Caco-2 (cell line): ENCODE results near the gene ACADL. TPM values are rescaled to one million over a fixed set of nuclear protein-coding genes. Genes with fewer than 3 reads are reported as not detected.

Experiments used
- BruUV-seq: library from RNA; stranded (reverse); fragments of 400-500 nt; replicated peaks from 2 replicates; lab custom pipeline; 2021; lab: Mats Ljungman, UMichigan
- CTCF ChIA-PET: fragments of 300-600 bp; sonication (Branson Sonifier 250); formaldehyde crosslinking; loops from one replicate; lab custom pipeline; 2022; ENCODE audit warnings: antibody characterized with exemption; lab: Charles Lee
- POLR2A ChIA-PET: fragments of 300-600 bp; sonication (Branson Sonifier 250); formaldehyde crosslinking; loops from one replicate; lab custom pipeline; 2022; ENCODE audit warnings: antibody characterized with exemption; lab: Charles Lee
- DNase-seq, 2 experiments: peaks; one replicate each; pipeline versions ENCODE4 v3.0.0 to v3.0.0-alpha.2; 2020 to 2022
- H3K27me3 ChIP-seq: replicated peaks from 2 replicates; pipeline ENCODE4 v1.6.0; 2011; ENCODE audit warnings: low read length; ENCODE audit not compliant: control insufficient read depth, insufficient read depth
- H3K36me3 ChIP-seq: 2 replicates; pipeline ENCODE4 v1.5.1; 2011; ENCODE audit warnings: low read length; ENCODE audit not compliant: control insufficient read depth, insufficient read depth
- H3K4me1 ChIP-seq: fragments of 250-450 bp; sonication (Bioruptor Pico); 2 replicates; pipeline ENCODE4 v1.5.1; 2020; ENCODE audit warnings: mild to moderate bottlenecking
- H3K4me3 ChIP-seq: 2 replicates; pipeline ENCODE4 v1.5.1; 2011; ENCODE audit warnings: low read depth, mild to moderate bottlenecking, control low read depth, low read length
- H3K9me3 ChIP-seq: fragments of 250-450 bp; sonication (Bioruptor Pico); 2 replicates; pipeline ENCODE4 v1.5.1; 2020; ENCODE audit warnings: mild to moderate bottlenecking, moderate library complexity
- H3K27ac Mint-ChIP-seq: one replicate; pipeline ENCODE4 v1.8.0; 2022; ENCODE audit warnings: mixed read lengths; ENCODE audit not compliant: unreplicated experiment
- H3K27me3 Mint-ChIP-seq: one replicate; pipeline ENCODE4 v1.8.0; 2022; ENCODE audit warnings: mixed read lengths; ENCODE audit not compliant: insufficient read depth, unreplicated experiment
- H3K36me3 Mint-ChIP-seq: one replicate; pipeline ENCODE4 v1.8.0; 2022; ENCODE audit warnings: mild to moderate bottlenecking, mixed read lengths; ENCODE audit not compliant: insufficient read depth, unreplicated experiment
- H3K4me1 Mint-ChIP-seq: one replicate; pipeline ENCODE4 v1.8.0; 2022; ENCODE audit warnings: low read depth, mixed read lengths; ENCODE audit not compliant: unreplicated experiment
- H3K4me3 Mint-ChIP-seq: one replicate; pipeline ENCODE4 v1.8.0; 2022; ENCODE audit warnings: mild to moderate bottlenecking, moderate library complexity, mixed read lengths; ENCODE audit not compliant: unreplicated experiment
- H3K9me3 Mint-ChIP-seq: one replicate; pipeline ENCODE4 v1.8.0; 2022; ENCODE audit warnings: mixed read lengths; ENCODE audit not compliant: unreplicated experiment
- intact Hi-C: fragments of 100-400 bp; cut with micrococcal nuclease; formaldehyde crosslinking; loops from one replicate; pipeline ENCODE4 v1.10.0; 2022; ENCODE audit not compliant: unreplicated experiment
- total RNA-seq: library from RNA; stranded (reverse); gene quantifications from 2 replicates; pipeline ENCODE4 v1.2.3, GENCODE V29; 2022
- TF ChIP-seq, protein P1 (sequence below), 2 experiments: fragments of 200-600 bp in 1 of 2; IDR thresholded peaks; 1 replicate in 1 of 2; 2 replicates in 1 of 2; pipeline versions ENCODE4 v1.5.1 to v1.8.0; 2011 to 2022; ENCODE audit warnings: antibody characterized with exemption in 1 of 2, control low read depth in 1 of 2, inconsistent platforms in 1 of 2, low read depth in 1 of 2, low read length in 1 of 2, mild to moderate bottlenecking in 1 of 2, moderate library complexity in 1 of 2; ENCODE audit not compliant: insufficient read depth in 1 of 2, severe bottlenecking in 1 of 2, unreplicated experiment in 1 of 2

The ACADL gene
- total RNA-seq, 1 experiment from 2014 or later: not detected

DNA sequence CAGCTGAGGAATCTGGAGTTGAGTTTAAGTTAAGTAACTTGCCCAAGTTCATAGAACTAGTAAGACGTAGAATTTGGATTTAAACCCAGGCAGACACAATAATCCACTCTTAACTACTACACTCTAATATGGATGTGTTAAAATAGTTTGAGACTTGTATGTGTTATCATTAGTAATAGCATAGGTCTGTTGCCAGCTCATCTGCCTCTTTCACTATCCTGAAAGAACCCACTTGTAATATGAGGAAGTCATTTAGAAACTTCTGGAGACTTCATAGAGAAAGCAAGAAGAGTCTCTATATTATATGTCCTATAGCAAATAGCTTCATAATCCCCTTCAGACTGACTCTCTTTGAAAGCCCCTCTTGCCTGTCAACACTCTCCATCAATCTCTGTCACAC is 43.0 kb upstream of the ACADL start:
- no peaks in the 10 kb centered on the region for H3K36me3 Mint-ChIP-seq
- ChIA-PET POLR2A (no interaction called here), CTCF (no interaction called here)
- no peaks in the 10 kb centered on the region for H3K27me3 ChIP-seq
- BruUV-seq: no TSS peak
- H3K36me3 ChIP-seq: no peaks in the 10 kb centered on the region
- no peaks in the 10 kb centered on the region for H3K9me3 ChIP-seq
- H3K4me1 ChIP-seq: no peaks in the 10 kb centered on the region
- H3K27me3 Mint-ChIP-seq: no peaks in the 10 kb centered on the region
- no peak for DNase-seq
- H3K4me3 Mint-ChIP-seq: no peak overlapping the region
- H3K9me3 Mint-ChIP-seq: no peaks in the 10 kb centered on the region
- TF ChIP-seq, protein P1, sequence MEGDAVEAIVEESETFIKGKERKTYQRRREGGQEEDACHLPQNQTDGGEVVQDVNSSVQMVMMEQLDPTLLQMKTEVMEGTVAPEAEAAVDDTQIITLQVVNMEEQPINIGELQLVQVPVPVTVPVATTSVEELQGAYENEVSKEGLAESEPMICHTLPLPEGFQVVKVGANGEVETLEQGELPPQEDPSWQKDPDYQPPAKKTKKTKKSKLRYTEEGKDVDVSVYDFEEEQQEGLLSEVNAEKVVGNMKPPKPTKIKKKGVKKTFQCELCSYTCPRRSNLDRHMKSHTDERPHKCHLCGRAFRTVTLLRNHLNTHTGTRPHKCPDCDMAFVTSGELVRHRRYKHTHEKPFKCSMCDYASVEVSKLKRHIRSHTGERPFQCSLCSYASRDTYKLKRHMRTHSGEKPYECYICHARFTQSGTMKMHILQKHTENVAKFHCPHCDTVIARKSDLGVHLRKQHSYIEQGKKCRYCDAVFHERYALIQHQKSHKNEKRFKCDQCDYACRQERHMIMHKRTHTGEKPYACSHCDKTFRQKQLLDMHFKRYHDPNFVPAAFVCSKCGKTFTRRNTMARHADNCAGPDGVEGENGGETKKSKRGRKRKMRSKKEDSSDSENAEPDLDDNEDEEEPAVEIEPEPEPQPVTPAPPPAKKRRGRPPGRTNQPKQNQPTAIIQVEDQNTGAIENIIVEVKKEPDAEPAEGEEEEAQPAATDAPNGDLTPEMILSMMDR (IDR thresholded peaks at IDR 0.05; ENCODE audit: insufficient read depth in 1 of 2, low read depth in 1 of 2, low read length in 1 of 2, severe bottlenecking in 1 of 2, unreplicated experiment in 1 of 2): no peak
- H3K4me1 Mint-ChIP-seq: no peaks in the 10 kb centered on the region
- H3K27ac Mint-ChIP-seq: no peak overlapping the region
- H3K4me3 ChIP-seq: no peak overlapping the region
- intact Hi-C loops: no loop called here

DNA sequence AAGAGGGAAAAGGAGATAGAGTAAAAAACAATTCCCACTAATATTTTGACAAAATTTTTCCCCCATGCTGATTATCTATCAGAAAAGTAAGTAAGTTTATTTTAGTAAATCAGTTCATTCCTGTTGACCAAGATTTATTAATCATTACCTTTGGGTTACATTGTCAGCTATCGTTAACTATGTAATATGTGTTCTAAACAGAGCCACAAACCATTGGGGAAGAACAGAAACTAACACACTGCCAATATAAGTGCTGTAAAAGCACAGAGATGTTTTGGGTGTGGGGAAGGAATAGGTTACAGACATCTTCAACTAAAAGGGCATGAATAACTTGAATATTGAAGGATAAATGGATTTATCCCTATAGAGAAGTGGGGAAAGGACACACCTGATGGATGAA is 42.5 kb upstream of the ACADL start:
- Mint-ChIP-seq H3K36me3 (no peaks in the 10 kb centered on the region), H3K4me3 (no peak overlapping the region), H3K9me3 (no peaks in the 10 kb centered on the region), H3K4me1 (no peaks in the 10 kb centered on the region), H3K27ac (no peak overlapping the region), H3K27me3 (no peaks in the 10 kb centered on the region)
- ChIA-PET POLR2A (no interaction called here), CTCF (no interaction called here)
- no peaks in the 10 kb centered on the region for H3K36me3 ChIP-seq
- H3K4me1 ChIP-seq: no peaks in the 10 kb centered on the region
- BruUV-seq: no TSS peak
- DNase-seq: no peak
- H3K9me3 ChIP-seq: no peaks in the 10 kb centered on the region
- no peak overlapping the region for H3K4me3 ChIP-seq
- no peaks in the 10 kb centered on the region for H3K27me3 ChIP-seq
- TF ChIP-seq, protein P1 (IDR thresholded peaks at IDR 0.05; ENCODE audit: insufficient read depth in 1 of 2, low read depth in 1 of 2, low read length in 1 of 2, severe bottlenecking in 1 of 2, unreplicated experiment in 1 of 2): no peak
- intact Hi-C loops: no loop called here

DNA sequence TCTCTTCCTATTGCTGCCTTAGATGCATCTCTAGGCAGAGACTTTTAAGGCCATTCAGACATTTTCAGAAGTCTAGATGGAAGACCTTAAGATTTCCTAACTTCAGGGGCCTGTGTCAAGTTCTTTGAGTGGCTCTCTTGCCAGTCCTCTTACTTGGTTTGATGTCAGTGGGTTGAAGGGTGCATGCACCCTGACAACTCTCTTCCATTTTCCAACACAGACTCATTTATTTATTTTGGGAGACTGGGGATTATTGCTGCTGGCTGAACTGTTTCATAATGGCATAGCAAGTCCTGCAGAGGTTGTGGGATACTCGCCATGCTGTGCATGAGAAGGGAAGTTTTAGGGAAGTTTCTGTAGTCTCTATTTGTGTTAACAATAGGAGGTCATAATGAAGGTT is 39.0 kb upstream of the ACADL start:
- Mint-ChIP-seq H3K27ac (no peak overlapping the region), H3K9me3 (no peaks in the 10 kb centered on the region), H3K27me3 (no peaks in the 10 kb centered on the region), H3K36me3 (no peaks in the 10 kb centered on the region), H3K4me3 (no peak overlapping the region), H3K4me1 (no peaks in the 10 kb centered on the region)
- no peak overlapping the region for H3K4me3 ChIP-seq
- no peak for DNase-seq
- no TSS peak for BruUV-seq
- no peaks in the 10 kb centered on the region for H3K4me1 ChIP-seq
- TF ChIP-seq, protein P1 (IDR thresholded peaks at IDR 0.05; ENCODE audit: insufficient read depth in 1 of 2, low read depth in 1 of 2, low read length in 1 of 2, severe bottlenecking in 1 of 2, unreplicated experiment in 1 of 2): no peak
- POLR2A ChIA-PET: no interaction called here
- no peaks in the 10 kb centered on the region for H3K36me3 ChIP-seq
- intact Hi-C loops: no loop called here
- no peaks in the 10 kb centered on the region for H3K9me3 ChIP-seq
- H3K27me3 ChIP-seq: no peaks in the 10 kb centered on the region
- CTCF ChIA-PET: no interaction called here
